ENCODE data around the gene DNAJC16. TPM values are rescaled to one million over a fixed set of nuclear protein-coding genes. Genes with fewer than 3 reads are reported as not detected.

The DNAJC16 gene
- total RNA-seq, 1 donor from 2014 or later: 23.5 TPM

GRCh38 chr1:15605398-15606383 is 79.0 kb downstream of the DNAJC16 start:
- H3K36me3 ChIP-seq: no peaks in the 10 kb centered on the region
- H3K9me3 ChIP-seq: no peaks in the 10 kb centered on the region
- ATAC-seq (no peak), DNase-seq (peak; percentile 6)
- intact Hi-C loops (cut with DNase I): no loop called here
- H3K27ac ChIP-seq: no peak overlapping the region
- TF ChIP-seq CTCF (IDR thresholded peaks at IDR 0.05): no peak
- no peaks in the 10 kb centered on the region for H3K27me3 ChIP-seq
- H3K4me3 ChIP-seq: no peak overlapping the region
- H3K4me1 ChIP-seq: peaks cover 5% of the 10 kb centered on the region

DNA sequence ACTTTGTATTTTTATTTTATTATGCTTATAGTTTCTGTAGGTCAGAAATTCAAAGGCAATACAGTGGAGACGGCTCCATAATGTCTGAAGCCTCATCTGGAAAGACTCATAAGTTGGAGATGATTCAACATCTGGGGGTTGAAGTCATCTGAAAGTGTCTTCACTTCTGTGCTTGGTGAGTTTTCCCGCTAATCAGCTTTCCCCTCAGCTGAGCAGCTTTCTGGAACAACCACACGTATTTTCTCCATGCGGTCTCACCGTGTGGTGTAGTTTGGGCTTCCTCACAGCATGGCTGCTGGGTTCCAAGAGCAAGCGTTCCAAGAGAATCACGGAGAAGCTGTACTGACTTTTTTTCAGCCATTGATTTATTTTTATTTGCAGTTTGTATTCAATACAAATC is 83.0 kb downstream of the DNAJC16 start:
- ATAC-seq (no peak), DNase-seq (no peak)
- no peak overlapping the region for H3K27ac ChIP-seq
- TF ChIP-seq CTCF (IDR thresholded peaks at IDR 0.05): no peak
- no peaks in the 10 kb centered on the region for H3K4me1 ChIP-seq
- H3K36me3 ChIP-seq: no peaks in the 10 kb centered on the region
- no peaks in the 10 kb centered on the region for H3K27me3 ChIP-seq
- intact Hi-C loops (cut with DNase I): no loop called here
- no peaks in the 10 kb centered on the region for H3K9me3 ChIP-seq
- H3K4me3 ChIP-seq: no peak overlapping the region

DNA sequence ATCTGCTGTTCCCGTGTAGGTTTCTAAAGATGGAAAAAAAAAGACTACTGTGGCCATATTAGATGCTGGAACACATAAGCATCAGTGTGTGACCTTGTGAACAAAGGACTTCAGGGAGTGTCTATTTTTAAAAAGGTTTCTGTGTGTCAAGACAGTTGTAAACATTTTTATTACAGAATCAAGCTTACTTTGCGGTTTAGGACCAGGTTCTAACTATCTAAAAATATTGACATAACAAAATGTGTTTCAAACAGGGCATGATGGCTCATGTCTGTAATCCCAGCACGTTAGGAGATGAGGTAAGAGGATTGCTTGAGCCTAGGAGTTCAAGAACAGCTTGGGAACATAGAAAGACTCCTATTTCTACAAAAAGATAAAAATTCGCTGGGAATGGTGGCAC is 83.5 kb downstream of the DNAJC16 start:
- intact Hi-C loops (cut with DNase I): no loop called here
- DNase-seq: no peak
- Histone ChIP-seq H3K9me3 (no peaks in the 10 kb centered on the region), H3K27me3 (no peaks in the 10 kb centered on the region), H3K4me1 (no peaks in the 10 kb centered on the region), H3K27ac (no peak overlapping the region), H3K36me3 (no peaks in the 10 kb centered on the region), H3K4me3 (no peak overlapping the region)
- ATAC-seq: no peak
- no peak for TF ChIP-seq CTCF (IDR thresholded peaks at IDR 0.05)

DNA sequence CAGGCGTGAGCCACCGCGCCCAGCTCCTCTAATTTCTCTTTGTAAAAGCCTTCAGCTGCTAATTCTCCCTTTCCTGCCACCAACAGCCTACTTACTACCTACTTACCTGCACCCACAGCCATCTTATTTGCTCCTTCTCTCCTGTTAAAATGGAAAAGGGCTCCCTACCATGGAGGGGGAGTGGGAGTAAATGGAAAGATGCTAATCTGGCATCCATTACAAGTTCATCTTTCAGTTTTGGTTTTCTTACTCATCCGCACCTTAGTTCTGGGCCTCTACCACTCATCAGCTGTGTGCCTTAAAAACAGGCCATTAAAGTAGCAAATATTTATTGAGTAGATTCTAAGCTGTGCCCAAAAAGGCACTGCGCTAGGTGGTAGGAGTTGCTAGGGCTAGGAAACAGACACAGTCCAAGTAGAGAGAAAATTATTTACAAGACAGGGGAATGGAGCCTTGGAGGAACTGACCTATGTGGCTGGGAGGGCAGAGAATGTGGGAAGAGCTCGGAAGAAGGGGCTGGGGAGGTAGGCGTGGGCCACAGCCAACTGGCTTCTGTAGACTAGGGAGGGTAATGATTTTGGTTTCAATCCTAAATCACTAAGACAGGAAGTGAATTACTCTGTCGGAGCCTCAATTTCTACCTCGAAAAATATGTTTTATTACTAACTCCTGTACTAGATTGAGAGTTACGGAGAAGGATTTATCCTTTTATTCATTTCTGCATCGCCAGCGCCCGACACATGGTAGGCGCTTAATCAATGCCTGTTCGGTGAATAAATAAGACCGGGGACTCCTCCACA is 89.9 kb downstream of the DNAJC16 start:
- H3K36me3 ChIP-seq: no peaks in the 10 kb centered on the region
- DNase-seq (no peak), ATAC-seq (peak; percentile 2)
- H3K27ac ChIP-seq: peak overlapping the region; percentile 91
- peaks cover 41% of the 10 kb centered on the region for H3K4me1 ChIP-seq
- intact Hi-C loops (cut with DNase I): no loop called here
- peak overlapping the region; percentile 94 for H3K4me3 ChIP-seq
- H3K9me3 ChIP-seq: no peaks in the 10 kb centered on the region
- no peak for TF ChIP-seq CTCF (IDR thresholded peaks at IDR 0.05)
- H3K27me3 ChIP-seq: no peaks in the 10 kb centered on the region

DNA sequence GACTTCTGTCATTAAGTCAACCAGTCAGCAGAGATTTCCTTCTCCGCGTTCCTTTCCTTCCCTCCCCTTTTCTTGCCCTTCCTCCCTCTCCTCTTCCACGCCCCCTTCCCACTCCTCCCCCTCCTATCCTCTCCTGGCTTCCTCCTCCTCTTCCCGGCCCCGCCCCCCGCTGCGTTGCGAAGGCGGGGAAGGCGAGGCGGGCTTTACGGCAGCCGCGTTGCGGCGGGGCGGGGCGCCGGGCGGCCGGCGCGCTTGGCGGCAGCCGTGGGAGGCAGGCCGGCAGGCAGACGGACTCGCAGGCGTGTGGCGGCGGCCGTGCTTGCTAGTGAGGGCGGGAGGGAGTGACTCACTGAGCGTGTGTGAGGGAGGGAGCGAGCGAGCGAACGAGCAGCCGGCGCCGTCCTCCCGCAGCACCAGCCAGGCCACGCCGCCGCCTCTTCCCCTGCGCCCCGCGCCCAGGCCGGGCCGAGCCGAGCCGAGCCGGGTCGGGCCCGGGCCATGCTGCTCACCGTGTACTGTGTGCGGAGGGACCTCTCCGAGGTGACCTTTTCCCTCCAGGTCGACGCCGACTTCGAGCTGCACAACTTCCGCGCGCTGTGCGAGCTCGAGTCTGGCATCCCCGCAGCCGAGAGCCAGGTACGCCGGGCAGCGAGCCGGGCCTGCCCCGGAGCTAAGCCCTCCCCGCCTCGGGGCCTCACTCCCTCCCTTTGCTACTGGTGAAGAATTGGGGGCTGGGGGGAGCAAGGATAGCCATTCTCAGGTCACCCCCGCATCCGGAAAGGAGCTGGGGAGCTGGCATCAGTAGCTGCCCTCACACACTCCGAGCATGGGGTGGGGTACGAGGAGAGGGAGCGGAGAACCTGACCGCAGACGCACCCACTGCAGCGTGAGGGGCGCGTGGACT is 90.8 kb downstream of the DNAJC16 start, which contains the start of gene DDI2:
DDI2 (plus strand) TSS at position 286 of the 904 bp plus-strand sequence; CDS start at position 499, 213 bp downstream.
- intact Hi-C loops (cut with DNase I): no loop called here
- ATAC-seq (peak; percentile 97), DNase-seq (peak; percentile 98)
- H3K36me3 ChIP-seq: no peaks in the 10 kb centered on the region
- no peaks in the 10 kb centered on the region for H3K9me3 ChIP-seq
- peaks cover 50% of the 10 kb centered on the region for H3K4me1 ChIP-seq
- peak within 1 kb of the TSS; percentile 94 for H3K4me3 ChIP-seq
- no peak for TF ChIP-seq CTCF (IDR thresholded peaks at IDR 0.05)
- no peaks in the 10 kb centered on the region for H3K27me3 ChIP-seq
- peak within 1 kb of the TSS; percentile 96 for H3K27ac ChIP-seq
